Neural progenitor cell (in vitro differentiated cells): Measurements from ENCODE around the gene MYO18B. TPM values are rescaled to one million over a fixed set of nuclear protein-coding genes. Genes with fewer than 3 reads are reported as not detected.
"Not testable (repeated sequence)": the region's sequence is repeated elsewhere in the genome, so short reads cannot be mapped to it uniquely, and the experiment has no call there.

ENCODE experiments used
- DNase-seq: peaks from one replicate; pipeline ENCODE4 v3.0.0-alpha.2; 2016; ENCODE audit warnings: low spot score
- H2AFZ ChIP-seq: fragments of 200-600 bp; sonication (generic); replicated peaks from 2 replicates; pipeline ENCODE4 v1.6.1; 2016; ENCODE audit warnings: antibody characterized with exemption
- H3F3A ChIP-seq: fragments of 200-600 bp; sonication (generic); 2 replicates; pipeline ENCODE4 v1.6.1; 2016; ENCODE audit warnings: antibody characterized with exemption, low read depth
- H3K27ac ChIP-seq: fragments of 200-600 bp; sonication (generic); 2 replicates; pipeline ENCODE4 v1.5.1; 2016; ENCODE audit warnings: mild to moderate bottlenecking
- H3K27me3 ChIP-seq: fragments of 200-600 bp; sonication (generic); 2 replicates; pipeline ENCODE4 v1.6.1; 2016; ENCODE audit warnings: mild to moderate bottlenecking, moderate library complexity
- H3K36me3 ChIP-seq: fragments of 200-600 bp; sonication (generic); 2 replicates; pipeline ENCODE4 v1.5.1; 2016
- H3K4me1 ChIP-seq: fragments of 200-600 bp; sonication (generic); 2 replicates; pipeline ENCODE4 v1.6.1; 2016; ENCODE audit warnings: mixed run types
- H3K4me2 ChIP-seq: fragments of 200-600 bp; sonication (generic); 2 replicates; pipeline ENCODE4 v1.6.1; 2016
- H3K4me3 ChIP-seq: fragments of 200-600 bp; sonication (generic); 2 replicates; pipeline ENCODE4 v1.5.1; 2016
- H3K79me2 ChIP-seq: fragments of 200-600 bp; sonication (generic); 2 replicates; pipeline ENCODE4 v1.6.1; 2016; ENCODE audit warnings: low read depth
- H3K9ac ChIP-seq: fragments of 200-600 bp; sonication (generic); 2 replicates; pipeline ENCODE4 v1.6.1; 2016
- H3K9me3 ChIP-seq: fragments of 200-600 bp; sonication (generic); 2 replicates; pipeline ENCODE4 v1.5.1; 2016; ENCODE audit warnings: low read depth
- H4K20me1 ChIP-seq: fragments of 200-600 bp; sonication (generic); 2 replicates; pipeline ENCODE4 v1.6.1; 2016; ENCODE audit warnings: low read depth
- H3K27ac Mint-ChIP-seq: 3 replicates; pipeline ENCODE4 v1.8.0; 2021; ENCODE audit warnings: mixed read lengths
- H3K27me3 Mint-ChIP-seq: 2 replicates; pipeline ENCODE4 v1.8.0; 2022; ENCODE audit warnings: low read depth, mild to moderate bottlenecking, inconsistent platforms, moderate library complexity, mixed read lengths; ENCODE audit not compliant: insufficient read depth
- H3K36me3 Mint-ChIP-seq: 3 replicates; pipeline ENCODE4 v1.8.0; 2021; ENCODE audit warnings: mixed read lengths
- H3K4me1 Mint-ChIP-seq: 3 replicates; pipeline ENCODE4 v1.8.0; 2021; ENCODE audit warnings: mixed read lengths
- H3K4me3 Mint-ChIP-seq: 3 replicates; pipeline ENCODE4 v1.8.0; 2021; ENCODE audit warnings: mild to moderate bottlenecking, moderate library complexity, mixed read lengths
- H3K9me3 Mint-ChIP-seq: 3 replicates; pipeline ENCODE4 v1.8.0; 2020; ENCODE audit warnings: mixed read lengths
- EZH2 ChIP-seq: fragments of 200-600 bp; sonication (generic); IDR thresholded peaks from 2 replicates; pipeline ENCODE4 v1.6.1; 2017; ENCODE audit warnings: antibody characterized with exemption, mild to moderate bottlenecking, moderate library complexity
- EZH2phosphoT487 ChIP-seq: fragments of 200-600 bp; sonication (generic); IDR thresholded peaks from 2 replicates; pipeline ENCODE4 v1.6.1; 2017; ENCODE audit warnings: antibody characterized with exemption
- total RNA-seq: library from RNA; depleted of rRNA; stranded (reverse); fragments of >200 nt; gene quantifications from 2 replicates; pipeline ENCODE4 v1.2.3, GENCODE V29; 2015; ENCODE audit warnings: low replicate concordance
- TF ChIP-seq, protein P1 (sequence below): fragments of 200-600 bp; sonication (generic); IDR thresholded peaks from 2 replicates; pipeline ENCODE4 v1.5.1; 2017; ENCODE audit warnings: antibody characterized with exemption, mild to moderate bottlenecking

MYO18B gene
- total RNA-seq, 1 donor from 2014 or later, result not detected

DNA sequence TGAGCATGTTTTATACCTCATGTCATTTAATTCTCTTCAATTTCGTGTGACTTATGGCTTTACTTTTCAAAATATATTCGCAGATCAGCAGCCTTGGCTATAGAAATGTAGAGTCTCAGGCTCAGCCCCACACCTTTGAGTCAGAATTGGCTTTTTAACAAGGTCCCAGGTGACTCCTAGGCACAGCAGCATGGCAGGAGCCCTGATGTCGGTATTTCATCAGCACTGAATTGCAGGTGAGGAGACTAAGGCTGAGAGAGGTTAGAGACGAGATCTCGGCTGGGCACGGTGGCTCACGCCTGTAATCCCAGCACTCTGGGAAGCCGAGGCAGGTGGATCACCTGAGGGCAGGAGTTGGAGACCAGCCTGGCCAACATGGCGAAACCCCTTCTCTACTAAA lies 230.4 kb downstream of the MYO18B start:
- H2AFZ ChIP-seq, result no peak overlapping the region
- peaks cover 21% of the 10 kb centered on the region for H3F3A ChIP-seq
- no peak overlapping the region for H3K4me3 ChIP-seq
- Mint-ChIP-seq H3K27me3 (peaks cover 10% of the 10 kb centered on the region), H3K27ac (no peak overlapping the region), H3K4me3 (no peak overlapping the region), H3K9me3 (no peaks in the 10 kb centered on the region), H3K4me1 (no peaks in the 10 kb centered on the region), H3K36me3 (no peaks in the 10 kb centered on the region)
- no peak overlapping the region for H3K27ac ChIP-seq
- H3K79me2 ChIP-seq, result no peaks in the 10 kb centered on the region
- no peaks in the 10 kb centered on the region for H4K20me1 ChIP-seq
- DNase-seq, result no peak
- H3K4me1 ChIP-seq, result peaks cover 20% of the 10 kb centered on the region
- H3K9me3 ChIP-seq, result no peaks in the 10 kb centered on the region
- no peaks in the 10 kb centered on the region for H3K36me3 ChIP-seq
- TF ChIP-seq EZH2phosphoT487 (no peak), EZH2 (no peak)
- TF ChIP-seq, protein P1, sequence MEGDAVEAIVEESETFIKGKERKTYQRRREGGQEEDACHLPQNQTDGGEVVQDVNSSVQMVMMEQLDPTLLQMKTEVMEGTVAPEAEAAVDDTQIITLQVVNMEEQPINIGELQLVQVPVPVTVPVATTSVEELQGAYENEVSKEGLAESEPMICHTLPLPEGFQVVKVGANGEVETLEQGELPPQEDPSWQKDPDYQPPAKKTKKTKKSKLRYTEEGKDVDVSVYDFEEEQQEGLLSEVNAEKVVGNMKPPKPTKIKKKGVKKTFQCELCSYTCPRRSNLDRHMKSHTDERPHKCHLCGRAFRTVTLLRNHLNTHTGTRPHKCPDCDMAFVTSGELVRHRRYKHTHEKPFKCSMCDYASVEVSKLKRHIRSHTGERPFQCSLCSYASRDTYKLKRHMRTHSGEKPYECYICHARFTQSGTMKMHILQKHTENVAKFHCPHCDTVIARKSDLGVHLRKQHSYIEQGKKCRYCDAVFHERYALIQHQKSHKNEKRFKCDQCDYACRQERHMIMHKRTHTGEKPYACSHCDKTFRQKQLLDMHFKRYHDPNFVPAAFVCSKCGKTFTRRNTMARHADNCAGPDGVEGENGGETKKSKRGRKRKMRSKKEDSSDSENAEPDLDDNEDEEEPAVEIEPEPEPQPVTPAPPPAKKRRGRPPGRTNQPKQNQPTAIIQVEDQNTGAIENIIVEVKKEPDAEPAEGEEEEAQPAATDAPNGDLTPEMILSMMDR, result no peak
- H3K4me2 ChIP-seq, result no peak overlapping the region
- H3K27me3 ChIP-seq, result no peaks in the 10 kb centered on the region
- H3K9ac ChIP-seq, result no peak overlapping the region

DNA sequence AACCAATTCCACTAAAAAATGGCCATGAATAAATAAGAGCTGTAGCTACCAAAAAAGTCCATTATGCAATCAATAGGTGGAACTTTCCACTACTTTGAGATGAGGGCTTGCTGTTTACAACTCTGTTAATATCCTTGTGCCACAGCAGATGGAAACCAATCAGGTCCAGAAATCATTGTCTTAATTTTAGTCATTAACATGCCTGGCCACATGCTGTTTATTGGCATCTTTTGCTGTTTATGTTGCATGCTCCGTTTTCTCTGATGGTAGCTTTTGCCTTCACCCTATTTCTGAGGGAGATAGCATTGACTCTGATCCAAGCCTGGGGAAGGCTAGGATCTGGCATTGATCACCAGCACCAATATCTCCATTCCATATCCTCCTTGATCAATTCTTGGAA lies 234.4 kb downstream of the MYO18B start:
- Mint-ChIP-seq H3K27me3 (peaks cover 8% of the 10 kb centered on the region), H3K4me1 (no peaks in the 10 kb centered on the region), H3K27ac (no peak overlapping the region), H3K36me3 (no peaks in the 10 kb centered on the region), H3K9me3 (no peaks in the 10 kb centered on the region), H3K4me3 (no peak overlapping the region)
- H3K27me3 ChIP-seq, result no peaks in the 10 kb centered on the region
- no peaks in the 10 kb centered on the region for H4K20me1 ChIP-seq
- H3K4me3 ChIP-seq, result no peak overlapping the region
- no peak overlapping the region for H3K27ac ChIP-seq
- H2AFZ ChIP-seq, result no peak overlapping the region
- no peaks in the 10 kb centered on the region for H3K36me3 ChIP-seq
- DNase-seq, result no peak
- peaks cover 4% of the 10 kb centered on the region for H3F3A ChIP-seq
- no peaks in the 10 kb centered on the region for H3K79me2 ChIP-seq
- no peak overlapping the region for H3K9ac ChIP-seq
- TF ChIP-seq, protein P1, result no peak
- TF ChIP-seq EZH2, result no peak
- TF ChIP-seq EZH2phosphoT487, result no peak
- H3K4me1 ChIP-seq, result peaks cover 5% of the 10 kb centered on the region
- H3K9me3 ChIP-seq, result no peaks in the 10 kb centered on the region
- no peak overlapping the region for H3K4me2 ChIP-seq

DNA sequence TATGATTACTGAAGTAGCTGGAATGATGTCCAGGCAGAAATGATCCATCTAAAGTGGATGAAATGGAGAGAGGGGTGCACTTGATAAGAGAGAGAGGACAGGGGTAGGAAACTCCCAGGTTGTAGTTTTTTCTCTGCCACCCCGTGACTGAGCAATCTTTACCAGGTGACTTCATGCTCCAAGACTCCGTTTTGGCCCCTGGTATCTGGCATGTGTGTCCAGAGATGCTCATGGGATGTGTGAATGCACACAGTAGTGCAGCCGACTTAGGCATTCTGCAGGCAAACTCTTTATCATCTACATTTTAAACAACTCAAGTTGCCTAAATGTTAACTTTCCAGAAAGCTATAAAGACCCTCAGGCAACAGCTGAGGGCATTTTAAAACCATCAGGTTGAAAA lies 238.0 kb downstream of the MYO18B start:
- no peak overlapping the region for H3K27ac ChIP-seq
- no peak overlapping the region for H3K9ac ChIP-seq
- TF ChIP-seq EZH2phosphoT487 (no peak), EZH2 (no peak)
- TF ChIP-seq, protein P1, result no peak
- H3K4me3 ChIP-seq, result no peak overlapping the region
- no peak overlapping the region for H3K4me2 ChIP-seq
- Mint-ChIP-seq H3K4me1 (peaks cover 4% of the 10 kb centered on the region), H3K9me3 (peaks cover 8% of the 10 kb centered on the region), H3K36me3 (no peaks in the 10 kb centered on the region), H3K4me3 (no peak overlapping the region), H3K27me3 (peaks cover 7% of the 10 kb centered on the region), H3K27ac (no peak overlapping the region)
- peaks cover 5% of the 10 kb centered on the region for H3K4me1 ChIP-seq
- no peak overlapping the region for H2AFZ ChIP-seq
- H3K9me3 ChIP-seq, result no peaks in the 10 kb centered on the region
- H3K27me3 ChIP-seq, result no peaks in the 10 kb centered on the region
- DNase-seq, result no peak
- no peaks in the 10 kb centered on the region for H4K20me1 ChIP-seq
- H3K36me3 ChIP-seq, result no peaks in the 10 kb centered on the region
- no peaks in the 10 kb centered on the region for H3K79me2 ChIP-seq
- no peaks in the 10 kb centered on the region for H3F3A ChIP-seq

DNA sequence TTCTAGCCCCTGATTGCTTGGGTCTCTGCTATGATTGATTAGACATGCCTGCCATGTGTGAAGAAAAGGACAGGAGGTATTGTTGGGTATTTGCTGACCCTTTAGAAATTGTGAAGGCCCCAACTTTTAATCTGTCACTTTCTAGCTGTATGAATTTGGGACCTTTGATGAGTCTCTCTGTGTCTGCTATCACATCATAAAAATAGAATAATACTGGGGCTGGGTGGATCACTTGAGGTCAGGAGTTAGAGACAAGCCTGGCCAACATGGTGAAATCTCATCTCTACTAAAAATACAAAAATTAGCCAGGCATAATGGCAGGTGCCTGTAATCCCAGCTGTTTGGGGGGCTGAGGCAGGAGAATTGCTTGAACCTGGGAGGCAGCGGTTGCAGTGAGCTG lies 242.9 kb downstream of the MYO18B start:
- H3K9me3 Mint-ChIP-seq, H3K27ac Mint-ChIP-seq, H3K36me3 Mint-ChIP-seq, H3K36me3 ChIP-seq, H3K4me3 Mint-ChIP-seq, H3K4me3 ChIP-seq, H4K20me1 ChIP-seq, H3K27me3 Mint-ChIP-seq, H3K4me1 ChIP-seq, DNase-seq, H3K27ac ChIP-seq, H3F3A ChIP-seq, H3K9ac ChIP-seq, H3K9me3 ChIP-seq, H2AFZ ChIP-seq, H3K4me2 ChIP-seq, H3K27me3 ChIP-seq, H3K79me2 ChIP-seq: not testable (repeated sequence)
- H3K4me1 Mint-ChIP-seq, result peaks cover 13% of the 10 kb centered on the region
